NCI-H128 (cell line): ENCODE data around the gene MTMR3.

Experiments
- DNase-seq: peaks from one replicate; lab custom pipeline; 2025; ENCODE audit not compliant: unreplicated experiment; lab: John Stamatoyannopoulos, UW

MTMR3 gene

GRCh38 chr22:29914165-29914564, 31.2 kb downstream of the MTMR3 start:
- no peak for DNase-seq

GRCh38 chr22:29914991-29915533, 32.1 kb downstream of the MTMR3 start:
- DNase-seq, result no peak

GRCh38 chr22:29916007-29916544, 33.1 kb downstream of the MTMR3 start:
- DNase-seq, result no peak

GRCh38 chr22:29917052-29917902, 34.3 kb downstream of the MTMR3 start:
- DNase-seq, result no peak

- DNase-seq, result no peak
These were observed 42.4 kb downstream of the MTMR3 start for GRCh38 chr22:29925402-29925801.

GRCh38 chr22:29926057-29926456, 43.1 kb downstream of the MTMR3 start:
- no peak for DNase-seq

GRCh38 chr22:29932136-29932535, 49.2 kb downstream of the MTMR3 start:
- no peak for DNase-seq

- DNase-seq, result no peak
These were observed 50.6 kb downstream of the MTMR3 start for GRCh38 chr22:29933619-29934018.

- no peak for DNase-seq
These were observed 51.6 kb downstream of the MTMR3 start for GRCh38 chr22:29934596-29934995.

GRCh38 chr22:29936186-29936585, 53.2 kb downstream of the MTMR3 start:
- no peak for DNase-seq

GRCh38 chr22:29937940-29938693, 55.1 kb downstream of the MTMR3 start:
- DNase-seq, result no peak

GRCh38 chr22:29940526-29940925, 57.6 kb downstream of the MTMR3 start:
- DNase-seq, result no peak

- DNase-seq, result no peak
These were observed 61.4 kb downstream of the MTMR3 start for GRCh38 chr22:29944339-29944738.

- no peak for DNase-seq
These were observed 62.5 kb downstream of the MTMR3 start for GRCh38 chr22:29945435-29945834.

GRCh38 chr22:29946220-29946619, 63.2 kb downstream of the MTMR3 start:
- no peak for DNase-seq

GRCh38 chr22:29947410-29948384, 64.7 kb downstream of the MTMR3 start:
- DNase-seq, result no peak

GRCh38 chr22:29948385-29948769, 65.4 kb downstream of the MTMR3 start:
- no peak for DNase-seq

- no peak for DNase-seq
These were observed 66.9 kb downstream of the MTMR3 start for GRCh38 chr22:29949872-29950271.

GRCh38 chr22:29951791-29952413, 68.9 kb downstream of the MTMR3 start:
- DNase-seq, result no peak

GRCh38 chr22:29954203-29954855, 71.4 kb downstream of the MTMR3 start:
- DNase-seq, result no peak
